GM23248 (cell line): ENCODE measurements around the gene MAK. TPM values are rescaled to one million over a fixed set of nuclear protein-coding genes. Genes with fewer than 3 reads are reported as not detected.

Experiments used
- DNase-seq: peaks from one replicate; pipeline ENCODE4 v3.0.0-alpha.2; 2015
- H2AFZ ChIP-seq: fragments of 200-600 bp; sonication (generic); 2 replicates; pipeline ENCODE4 v1.6.1; 2016; ENCODE audit warnings: antibody characterized with exemption
- H3F3A ChIP-seq: fragments of 200-600 bp; sonication (generic); 2 replicates; pipeline ENCODE4 v1.6.1; 2016; ENCODE audit warnings: mild to moderate bottlenecking, antibody characterized with exemption, mixed run types; ENCODE audit not compliant: insufficient read depth
- H3K27ac ChIP-seq: fragments of 200-600 bp; sonication (generic); 2 replicates; pipeline ENCODE4 v1.5.1; 2016; ENCODE audit warnings: mild to moderate bottlenecking
- H3K27me3 ChIP-seq: fragments of 200-600 bp; sonication (generic); replicated peaks from 2 replicates; pipeline ENCODE4 v1.6.1; 2016; ENCODE audit warnings: mild to moderate bottlenecking; ENCODE audit not compliant: insufficient read depth
- H3K36me3 ChIP-seq: fragments of 200-600 bp; sonication (generic); 2 replicates; pipeline ENCODE4 v1.6.1; 2016; ENCODE audit warnings: low read depth, mild to moderate bottlenecking
- H3K4me1 ChIP-seq: fragments of 200-600 bp; sonication (generic); 2 replicates; pipeline ENCODE4 v1.6.1; 2016; ENCODE audit warnings: mild to moderate bottlenecking; ENCODE audit not compliant: insufficient read depth
- H3K4me2 ChIP-seq: fragments of 200-600 bp; sonication (generic); one replicate; pipeline ENCODE4 v1.6.1; 2016; ENCODE audit warnings: mild to moderate bottlenecking; ENCODE audit not compliant: unreplicated experiment
- H3K4me3 ChIP-seq: fragments of 200-600 bp; sonication (generic); 2 replicates; pipeline ENCODE4 v1.5.1; 2016; ENCODE audit warnings: mild to moderate bottlenecking
- H3K79me2 ChIP-seq: fragments of 200-600 bp; sonication (generic); 2 replicates; pipeline ENCODE4 v1.6.1; 2016; ENCODE audit warnings: mild to moderate bottlenecking; ENCODE audit not compliant: insufficient read depth
- H3K9ac ChIP-seq: fragments of 200-600 bp; sonication (generic); 2 replicates; pipeline ENCODE4 v1.6.1; 2016; ENCODE audit warnings: mild to moderate bottlenecking
- H3K9me2 ChIP-seq: fragments of 200-600 bp; sonication (generic); 2 replicates; pipeline ENCODE4 v1.6.1; 2016; ENCODE audit warnings: mixed run types, mild to moderate bottlenecking, moderate library complexity; ENCODE audit not compliant: insufficient read depth
- H3K9me3 ChIP-seq: fragments of 200-600 bp; sonication (generic); one replicate; pipeline ENCODE4 v1.6.1; 2017; ENCODE audit warnings: low read depth
- H4K20me1 ChIP-seq: fragments of 200-600 bp; sonication (generic); 2 replicates; pipeline ENCODE4 v1.6.0; 2016; ENCODE audit not compliant: insufficient read depth
- EZH2 ChIP-seq: fragments of 200-600 bp; sonication (generic); IDR thresholded peaks from 2 replicates; pipeline ENCODE4 v1.6.1; 2018; ENCODE audit warnings: antibody characterized with exemption, mild to moderate bottlenecking; ENCODE audit not compliant: insufficient read depth, poor library complexity, severe bottlenecking
- EZH2phosphoT487 ChIP-seq: fragments of 200-600 bp; sonication (generic); IDR thresholded peaks from 2 replicates; pipeline ENCODE4 v1.6.1; 2018; ENCODE audit warnings: antibody characterized with exemption, moderate library complexity, mild to moderate bottlenecking, low read depth; ENCODE audit not compliant: insufficient read depth
- WGBS, 2 experiments: methylation state at CpG; one replicate each; pipeline ENCODE4 v1.1.6; 2015 to 2017; ENCODE audit warnings: low lambda C conversion rate in 2 of 2, low coverage in 1 of 2; ENCODE audit errors: missing lambda C conversion rate in 2 of 2; 5-methylcytosine and 5-hydroxymethylcytosine counted together
- in situ Hi-C: fragments of 300-500 bp; cut with MboI; formaldehyde crosslinking; loops from 2 replicates; pipeline ENCODE4 v1.15.0; 2020
- polyA plus RNA-seq: library from polyadenylated mRNA; unstranded; fragments of >200 nt; fragmentation: Nextera tagmentation; extraction: Ambion mirVana; gene quantifications from 2 replicates; pipeline ENCODE4 v1.2.1, GENCODE V29; 2016
- total RNA-seq: library from RNA; depleted of rRNA; stranded (reverse); fragments of >200 nt; shearing (Covaris generic); gene quantifications from 2 replicates; pipeline ENCODE4 v1.2.3, GENCODE V29; 2014

The MAK gene
- total and polyA plus RNA-seq, 2 experiments from 2014 or later: 0.14 TPM; not detected in 1

- Histone ChIP-seq H4K20me1 (no peaks in the 10 kb centered on the region), H3K4me2 (peak overlapping the region; percentile 80), H3K4me1 (no peaks in the 10 kb centered on the region), H3F3A (no peaks in the 10 kb centered on the region), H3K36me3 (no peaks in the 10 kb centered on the region), H3K4me3 (peak overlapping the region; percentile 74), H3K9me2 (no peaks in the 10 kb centered on the region), H3K9ac (no peak overlapping the region), H3K27ac (no peak overlapping the region), H3K27me3 (peaks cover 30% of the 10 kb centered on the region), H3K9me3 (no peaks in the 10 kb centered on the region), H3K79me2 (no peaks in the 10 kb centered on the region), H2AFZ (peak overlapping the region; percentile 80)
- no peak for DNase-seq
- in situ Hi-C loops: no loop called here
- WGBS, 2 experiments: 71 to 72% methylated on average over 8 of the region's 8 CpGs
- TF ChIP-seq EZH2 (no peak), EZH2phosphoT487 (no peak)
These were observed 525 bp upstream of the MAK start for GRCh38 chr6:10838794-10839333.

GRCh38 chr6:10837622-10837994 lies 731 bp downstream of the MAK start:
- Histone ChIP-seq H3K27ac (no peak overlapping the region), H3K9me3 (no peaks in the 10 kb centered on the region), H3K36me3 (no peaks in the 10 kb centered on the region), H3F3A (no peaks in the 10 kb centered on the region), H3K79me2 (no peaks in the 10 kb centered on the region), H3K9me2 (no peaks in the 10 kb centered on the region), H3K9ac (peak overlapping the region; percentile 64), H3K4me2 (peak overlapping the region; percentile 80), H3K4me3 (peak overlapping the region; percentile 74), H4K20me1 (no peaks in the 10 kb centered on the region), H3K27me3 (peaks cover 30% of the 10 kb centered on the region), H2AFZ (peak overlapping the region; percentile 80), H3K4me1 (no peaks in the 10 kb centered on the region)
- in situ Hi-C loops: no loop called here
- peak; percentile 90 for TF ChIP-seq EZH2
- no peak for TF ChIP-seq EZH2phosphoT487
- DNase-seq: peak; percentile 46
- WGBS, 2 experiments: 1 to 2% methylated on average over 22 of the region's 22 CpGs

GRCh38 chr6:10837009-10837621 lies 1.2 kb downstream of the MAK start:
- Histone ChIP-seq H3K4me1 (no peaks in the 10 kb centered on the region), H3K27ac (no peak overlapping the region), H3K36me3 (no peaks in the 10 kb centered on the region), H3F3A (no peaks in the 10 kb centered on the region), H3K9me3 (no peaks in the 10 kb centered on the region), H4K20me1 (no peaks in the 10 kb centered on the region), H3K4me2 (peak overlapping the region; percentile 80), H3K79me2 (no peaks in the 10 kb centered on the region), H2AFZ (peak overlapping the region; percentile 80), H3K27me3 (peaks cover 30% of the 10 kb centered on the region), H3K4me3 (peak overlapping the region; percentile 74), H3K9ac (peak overlapping the region; percentile 64), H3K9me2 (no peaks in the 10 kb centered on the region)
- peak; percentile 47 for DNase-seq
- no peak for TF ChIP-seq EZH2phosphoT487
- peak; percentile 91 for TF ChIP-seq EZH2
- in situ Hi-C loops: no loop called here
- 5% methylated on average over 20 of the region's 20 CpGs for WGBS, 2 experiments

GRCh38 chr6:10834823-10835222 lies 3.5 kb downstream of the MAK start:
- no peaks in the 10 kb centered on the region for H3K4me1 ChIP-seq
- H3K9me3 ChIP-seq: no peaks in the 10 kb centered on the region
- no peaks in the 10 kb centered on the region for H4K20me1 ChIP-seq
- no peaks in the 10 kb centered on the region for H3K79me2 ChIP-seq
- DNase-seq: no peak
- no peak overlapping the region for H3K4me2 ChIP-seq
- H3K9ac ChIP-seq: no peak overlapping the region
- peaks cover 30% of the 10 kb centered on the region for H3K27me3 ChIP-seq
- H3K36me3 ChIP-seq: no peaks in the 10 kb centered on the region
- TF ChIP-seq EZH2 (no peak), EZH2phosphoT487 (no peak)
- no peak overlapping the region for H3K4me3 ChIP-seq
- no peak overlapping the region for H3K27ac ChIP-seq
- no peaks in the 10 kb centered on the region for H3K9me2 ChIP-seq
- no peaks in the 10 kb centered on the region for H3F3A ChIP-seq
- in situ Hi-C loops: no loop called here
- WGBS, 2 experiments: 89 to 90% methylated on average over 11 of the region's 11 CpGs
- H2AFZ ChIP-seq: no peak overlapping the region

GRCh38 chr6:10831609-10832008 lies 6.7 kb downstream of the MAK start:
- no peaks in the 10 kb centered on the region for H3K79me2 ChIP-seq
- no peaks in the 10 kb centered on the region for H4K20me1 ChIP-seq
- H2AFZ ChIP-seq: no peak overlapping the region
- H3K9me3 ChIP-seq: no peaks in the 10 kb centered on the region
- no peak overlapping the region for H3K27ac ChIP-seq
- H3F3A ChIP-seq: no peaks in the 10 kb centered on the region
- no peak for TF ChIP-seq EZH2
- H3K36me3 ChIP-seq: no peaks in the 10 kb centered on the region
- no peaks in the 10 kb centered on the region for H3K9me2 ChIP-seq
- H3K9ac ChIP-seq: no peak overlapping the region
- DNase-seq: no peak
- 75 to 94% methylated on average over 2 of the region's 2 CpGs for WGBS, 2 experiments
- in situ Hi-C loops: no loop called here
- H3K27me3 ChIP-seq: peaks cover 16% of the 10 kb centered on the region
- H3K4me2 ChIP-seq: no peak overlapping the region
- no peak overlapping the region for H3K4me3 ChIP-seq
- H3K4me1 ChIP-seq: no peaks in the 10 kb centered on the region
